HG02943 (cell line): ENCODE results near the gene HEPACAM2.

Experiments used
- ATAC-seq: cut with Tn5 transposase; IDR thresholded peaks from one replicate; pipeline ENCODE4 v1.9.1; 2021; ENCODE audit warnings: mild to moderate bottlenecking, low read depth, moderate library complexity; ENCODE audit not compliant: unreplicated experiment

HEPACAM2 gene

GRCh38 chr7:93226310-93226709 lies at the start of gene HEPACAM2:
HEPACAM2 (minus strand) TSS chr7:93226469.
- no peak for ATAC-seq

- no peak for ATAC-seq
These were observed 39.0 kb upstream of the HEPACAM2 start for GRCh38 chr7:93265220-93265619.

GRCh38 chr7:93262535-93262934 lies 36.3 kb upstream of the HEPACAM2 start:
- no peak for ATAC-seq

- no peak for ATAC-seq
These were observed 32.4 kb upstream of the HEPACAM2 start for GRCh38 chr7:93258661-93259060.

GRCh38 chr7:93249491-93250148 lies 23.4 kb upstream of the HEPACAM2 start:
- no peak for ATAC-seq

- no peak for ATAC-seq
These were observed 19.5 kb upstream of the HEPACAM2 start for GRCh38 chr7:93245525-93246432.

- no peak for ATAC-seq
These were observed 15.8 kb upstream of the HEPACAM2 start for GRCh38 chr7:93242106-93242505.

GRCh38 chr7:93239824-93240223 lies 13.6 kb upstream of the HEPACAM2 start:
- no peak for ATAC-seq

- ATAC-seq = no peak
These were observed 12.5 kb upstream of the HEPACAM2 start for GRCh38 chr7:93238748-93239147.

GRCh38 chr7:93238131-93238530 lies 11.9 kb upstream of the HEPACAM2 start:
- ATAC-seq = no peak

GRCh38 chr7:93235541-93235940 lies 9.3 kb upstream of the HEPACAM2 start:
- ATAC-seq = no peak

- ATAC-seq = no peak
These were observed 6.4 kb upstream of the HEPACAM2 start for GRCh38 chr7:93232673-93233018.

- peak; percentile 99 for ATAC-seq
These were observed 5.8 kb upstream of the HEPACAM2 start, which contains the start of gene VPS50 for GRCh38 chr7:93231799-93232672. VPS50 (plus strand) TSS chr7:93232366; CDS start chr7:93232468, 102 bp downstream.

GRCh38 chr7:93231259-93231658 lies 5.0 kb upstream of the HEPACAM2 start:
- ATAC-seq = no peak

- ATAC-seq = no peak
These were observed 2.0 kb upstream of the HEPACAM2 start for GRCh38 chr7:93228302-93228701.

- ATAC-seq = no peak
These were observed 6.4 kb downstream of the HEPACAM2 start for GRCh38 chr7:93219868-93220267.

- no peak for ATAC-seq
These were observed 7.1 kb downstream of the HEPACAM2 start for GRCh38 chr7:93218997-93219827.

- ATAC-seq = no peak
These were observed 13.4 kb downstream of the HEPACAM2 start for GRCh38 chr7:93212881-93213280.

- ATAC-seq = no peak
These were observed 14.9 kb downstream of the HEPACAM2 start for GRCh38 chr7:93211228-93211818.

- no peak for ATAC-seq
These were observed 21.2 kb downstream of the HEPACAM2 start for GRCh38 chr7:93205046-93205445.
